ENCODE data around the gene ACOXL.

DNA sequence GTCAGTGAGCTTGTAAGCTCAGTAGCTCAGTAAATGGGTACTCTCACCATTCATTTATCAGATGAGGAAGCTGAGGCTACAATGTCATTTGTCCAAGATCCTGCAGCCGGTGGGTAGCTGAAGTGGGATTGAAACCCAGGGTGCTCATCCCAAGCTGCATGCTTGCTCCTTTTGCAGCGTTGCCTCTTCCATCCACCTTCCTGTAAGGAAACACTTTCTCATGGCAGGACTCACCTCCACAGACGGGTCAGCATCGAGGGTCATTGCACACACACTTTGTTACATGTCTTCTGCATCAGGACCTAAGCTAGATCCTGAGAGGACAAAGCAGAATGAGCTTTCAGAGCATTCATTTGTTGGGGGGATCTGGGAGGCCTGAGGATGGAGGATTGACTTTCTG, 60.7 kb downstream of the ACOXL start:
- no peak for TF ChIP-seq POLR2A (IDR thresholded peaks at IDR 0.05)
- TF ChIP-seq CTCF (IDR thresholded peaks at IDR 0.05) = no peak

Data from right lobe of liver (tissue), 4 donors.